Measurements from ENCODE around the gene BTD.
A peak's percentile ranks its signal among the peaks of the same experiment; 100 is the strongest.
"Not testable (repeated sequence)": the region's sequence is repeated elsewhere in the genome, so short reads cannot be mapped to it uniquely, and the experiment has no call there.

BTD gene

DNA sequence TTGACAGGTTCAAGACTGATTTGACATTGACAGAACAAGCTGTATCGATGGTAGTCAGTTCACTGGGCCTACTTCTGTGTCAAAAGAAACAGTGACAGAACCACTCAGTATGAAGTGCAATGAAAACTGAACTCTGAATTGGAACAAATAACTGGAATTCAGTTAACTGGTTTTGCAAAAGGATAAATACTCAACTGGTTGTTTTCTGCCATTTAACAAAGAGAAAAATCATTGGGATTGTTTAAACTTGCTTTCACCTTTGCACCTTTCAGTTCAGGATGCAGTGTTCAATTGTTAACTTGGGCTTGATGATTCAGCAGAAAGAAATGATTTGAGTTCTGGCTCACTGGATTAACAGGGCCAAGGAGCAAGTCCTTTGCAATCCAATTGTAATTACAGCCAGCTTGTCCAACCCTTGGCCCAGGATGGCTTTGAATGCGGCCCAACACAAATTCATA is 4.9 kb downstream of the BTD start:
- no peak for DNase-seq

DNA sequence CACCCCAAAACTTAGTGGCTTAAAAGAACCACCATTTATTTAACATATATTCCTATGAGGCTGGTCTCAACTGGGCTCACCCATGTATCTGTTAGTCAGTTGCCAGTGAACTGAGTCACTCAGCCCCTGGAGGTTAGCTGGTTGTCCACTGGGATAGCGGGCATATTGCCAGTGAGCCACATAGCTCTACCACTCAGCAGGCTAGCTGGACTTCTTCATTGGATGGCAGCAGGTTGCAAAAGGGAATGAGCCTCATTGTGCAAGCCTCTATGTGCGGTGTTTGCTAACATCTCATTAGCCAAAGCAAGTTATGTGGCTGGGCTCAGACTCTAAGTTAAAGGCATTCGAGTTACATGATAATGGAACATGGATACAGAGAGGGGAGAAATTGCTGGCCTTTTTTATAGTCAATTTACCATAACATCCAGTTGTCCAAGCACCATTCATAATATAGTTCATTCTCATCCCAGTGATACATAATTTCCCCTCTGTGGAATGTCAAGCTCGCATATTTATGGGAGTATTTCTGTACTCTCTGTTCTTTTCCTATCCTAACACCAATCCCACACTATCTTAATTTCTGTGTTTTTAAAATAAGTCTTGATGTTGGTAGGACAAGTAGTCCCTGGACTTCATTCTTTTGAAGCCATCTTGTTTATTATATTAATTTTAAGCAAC is 8.7 kb downstream of the BTD start:
- no peak for DNase-seq

DNA sequence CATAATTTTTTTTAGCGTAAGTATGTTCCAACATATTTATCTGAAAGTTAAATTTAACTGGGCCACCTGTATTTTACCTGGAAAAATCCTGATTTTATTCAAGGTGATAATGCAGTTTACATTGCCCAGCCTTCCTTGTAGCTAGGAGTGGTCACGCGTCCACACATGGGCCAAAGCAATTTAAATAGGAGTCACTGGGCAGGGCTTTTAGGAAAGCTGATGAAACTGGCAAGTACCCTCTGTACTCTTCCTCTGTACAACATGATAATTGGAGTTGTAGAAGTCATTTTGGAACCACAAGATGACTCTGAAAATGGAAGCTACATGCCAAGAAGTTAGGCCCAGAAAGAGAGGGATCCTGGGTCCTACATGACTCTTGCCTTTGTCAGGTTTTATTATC is 9.5 kb downstream of the BTD start:
- no peak for DNase-seq

DNA sequence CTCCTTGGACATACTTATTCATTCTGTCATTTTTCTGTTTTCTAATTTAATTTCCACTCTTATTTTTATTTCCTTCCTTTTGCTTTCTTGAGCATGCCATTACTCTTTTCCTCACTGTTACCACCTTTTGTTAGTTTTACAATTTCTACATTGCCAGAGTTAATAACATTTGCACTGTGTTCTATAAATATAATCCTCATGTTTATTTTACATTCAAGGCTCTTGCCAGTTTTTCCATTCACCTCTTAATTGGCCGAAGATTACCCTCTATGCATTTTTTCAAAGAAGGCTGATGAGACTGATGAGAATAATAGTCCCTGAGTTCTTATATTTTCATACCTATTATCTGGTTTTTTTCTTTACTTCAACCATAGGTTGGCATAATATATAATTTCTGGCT is 10.5 kb downstream of the BTD start:
- DNase-seq, result no peak

DNA sequence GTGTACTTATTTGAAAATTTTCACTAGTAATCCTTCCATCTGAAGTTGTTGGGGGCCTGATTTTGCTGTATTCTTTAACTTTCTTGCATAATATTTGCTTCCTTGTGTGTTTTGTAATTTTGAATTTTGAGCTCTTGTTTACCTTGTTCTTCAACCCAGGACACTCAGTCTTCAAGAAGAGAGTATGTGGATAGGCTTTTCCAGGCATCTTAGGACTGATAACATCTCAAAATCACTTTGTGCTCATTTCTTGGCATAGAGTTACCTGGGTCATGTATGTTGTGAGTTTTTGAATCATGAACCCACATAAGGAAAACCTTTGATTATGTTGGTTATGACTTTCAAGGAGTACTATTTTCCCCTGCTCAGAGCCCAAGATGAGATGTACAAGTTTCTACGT is 13.4 kb downstream of the BTD start:
- no peak for DNase-seq

DNA sequence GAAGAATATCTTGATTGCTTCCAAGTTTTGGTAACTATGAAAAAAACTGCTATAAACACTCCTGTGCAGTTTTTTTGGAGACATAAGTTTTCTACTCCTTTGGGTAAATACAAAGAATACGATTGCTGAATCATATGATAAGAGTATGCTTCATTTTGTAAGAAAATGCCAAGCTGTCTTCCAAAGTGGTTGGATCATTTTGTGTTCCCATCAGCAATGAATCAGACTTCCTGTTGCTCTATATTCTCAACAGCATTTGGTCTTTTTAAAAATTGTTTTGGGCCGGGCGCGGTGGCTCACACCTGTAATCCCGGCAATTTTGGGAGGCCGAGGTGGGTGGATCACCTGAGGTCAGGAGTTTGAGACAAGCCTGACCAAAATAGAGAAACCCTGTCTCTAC is 14.5 kb downstream of the BTD start:
- DNase-seq, result no peak

DNA sequence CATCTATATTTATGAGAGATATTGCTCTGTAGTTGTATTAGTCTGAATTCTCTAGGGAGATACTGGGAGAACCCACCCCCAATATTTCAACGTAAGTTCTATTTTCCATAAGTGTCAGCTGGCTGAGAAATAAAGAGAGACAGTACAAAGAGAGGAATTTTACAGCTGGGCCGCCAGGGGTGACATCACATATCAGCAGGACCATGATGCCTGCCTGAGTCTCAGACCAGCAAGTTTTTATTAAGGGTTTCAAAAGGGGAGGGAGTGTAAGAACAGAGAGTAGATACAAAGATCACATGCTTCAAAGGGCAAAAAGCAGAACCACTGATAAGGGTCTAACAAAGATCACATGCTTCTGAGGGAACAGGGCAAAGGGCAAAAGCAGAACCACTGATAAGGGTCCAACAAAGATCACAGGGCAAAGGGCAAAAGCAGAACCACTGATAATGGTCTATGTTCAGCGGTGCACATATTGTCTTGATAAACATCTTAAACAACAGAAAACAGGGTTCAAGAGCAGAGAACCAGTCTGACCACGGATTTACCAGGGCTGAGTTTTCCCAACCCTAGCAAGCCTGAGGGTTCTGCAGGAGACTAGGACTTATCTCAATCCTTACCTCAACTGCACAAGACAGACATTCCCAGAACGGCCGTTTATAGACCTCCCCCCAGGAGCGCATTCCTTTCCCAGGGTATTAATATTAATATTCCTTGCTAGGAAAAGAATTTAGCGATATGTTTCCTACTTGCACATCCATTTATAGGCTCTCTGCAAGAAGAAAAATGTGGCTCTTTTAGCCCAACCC is 18.3 kb downstream of the BTD start:
- not testable (repeated sequence) for DNase-seq

DNA sequence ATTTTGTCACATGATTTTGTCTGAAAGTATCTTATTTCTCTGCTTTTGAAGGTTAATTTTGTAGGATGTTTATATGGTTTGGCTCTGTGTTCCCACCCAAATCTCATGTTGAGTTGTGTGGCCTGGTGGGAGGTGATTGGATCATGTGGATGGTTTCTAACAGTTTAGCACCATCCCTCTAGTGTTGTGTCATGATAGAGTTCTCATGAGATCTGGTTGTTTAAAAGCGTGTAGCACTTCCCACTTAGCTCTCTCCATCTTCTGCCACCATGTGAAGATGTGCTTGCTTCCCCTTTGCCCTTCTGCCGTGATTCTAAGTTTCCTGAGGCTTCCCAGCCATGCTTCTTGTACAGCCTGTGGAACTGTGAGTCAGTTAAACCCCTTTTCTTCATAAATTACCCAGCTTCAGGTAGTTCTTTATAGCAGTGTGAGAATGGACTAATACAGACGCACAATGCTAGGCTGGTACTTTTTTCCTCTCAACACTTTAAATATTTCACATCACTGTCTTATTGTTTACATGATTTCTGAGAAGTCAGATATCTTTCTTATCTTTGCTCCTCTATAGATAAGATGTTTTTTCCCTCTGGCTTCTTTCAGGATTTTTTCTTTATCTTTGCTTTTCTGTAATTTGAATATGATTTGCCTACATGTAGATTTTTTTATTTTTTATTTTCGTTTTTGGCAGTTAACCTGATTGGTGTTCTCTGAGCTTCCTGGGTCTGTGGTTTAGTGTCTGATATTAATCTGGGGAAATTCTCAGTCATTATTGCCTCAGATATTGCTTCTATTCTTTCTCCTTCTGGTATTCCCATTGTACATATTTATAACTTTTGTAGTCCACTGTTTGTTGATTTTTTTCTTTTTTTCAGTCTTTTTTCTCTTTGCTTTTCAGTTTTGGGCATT is 22.2 kb downstream of the BTD start:
- peak; percentile 56 for DNase-seq

DNA sequence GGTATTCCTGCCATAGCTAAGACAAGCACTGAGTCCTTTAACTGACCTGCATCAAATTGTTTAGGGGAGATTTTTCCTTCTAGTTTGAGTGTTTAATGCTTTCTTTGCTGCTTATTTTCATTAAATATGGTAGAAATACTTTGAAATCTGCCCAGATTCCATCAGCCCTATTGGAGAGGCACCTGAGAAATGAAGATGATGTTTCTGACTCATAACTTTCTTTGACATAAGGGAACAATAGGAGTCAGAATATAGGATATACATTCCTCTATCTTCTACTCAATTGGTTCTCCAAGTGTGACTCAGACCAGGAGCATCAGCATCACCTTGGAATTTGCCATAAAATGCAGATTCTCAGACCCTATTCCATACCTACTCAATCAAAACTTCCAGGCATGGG is 27.4 kb downstream of the BTD start:
- DNase-seq, result no peak

DNA sequence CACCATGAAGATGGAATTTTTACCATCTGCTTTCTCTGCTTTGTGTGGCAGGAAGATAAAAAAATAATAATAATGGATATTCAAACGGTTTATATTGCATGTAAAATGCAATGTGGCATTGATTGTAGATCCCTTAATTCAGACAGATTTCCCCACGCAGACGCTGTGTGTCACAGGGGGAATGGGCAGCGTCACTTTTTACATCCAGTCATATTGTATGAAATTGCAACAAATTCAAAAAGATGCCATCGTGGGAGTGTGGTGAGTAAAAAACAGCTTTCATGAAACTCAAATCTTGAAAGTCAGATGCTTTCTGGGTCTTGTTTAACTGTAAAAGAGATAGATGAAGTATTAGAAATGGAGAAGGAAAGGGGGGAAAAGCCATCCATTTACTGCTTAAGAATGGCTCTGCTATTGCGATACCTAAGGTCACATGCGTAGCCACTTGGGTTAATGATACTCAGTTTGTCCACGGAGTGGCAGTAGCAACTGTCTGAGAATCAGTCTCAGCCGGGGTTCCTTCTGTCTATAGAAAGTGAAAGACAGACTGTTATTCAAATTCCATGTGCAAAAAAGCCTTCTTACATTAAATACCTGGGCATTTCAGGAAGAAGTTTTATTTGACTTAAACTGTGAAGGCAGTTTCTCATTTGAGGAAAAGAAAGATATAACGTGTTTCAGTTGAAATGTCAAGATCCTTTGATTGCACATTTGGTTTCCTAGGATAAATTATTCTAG is 28.5 kb downstream of the BTD start:
- DNase-seq, result peak; percentile 67

DNA sequence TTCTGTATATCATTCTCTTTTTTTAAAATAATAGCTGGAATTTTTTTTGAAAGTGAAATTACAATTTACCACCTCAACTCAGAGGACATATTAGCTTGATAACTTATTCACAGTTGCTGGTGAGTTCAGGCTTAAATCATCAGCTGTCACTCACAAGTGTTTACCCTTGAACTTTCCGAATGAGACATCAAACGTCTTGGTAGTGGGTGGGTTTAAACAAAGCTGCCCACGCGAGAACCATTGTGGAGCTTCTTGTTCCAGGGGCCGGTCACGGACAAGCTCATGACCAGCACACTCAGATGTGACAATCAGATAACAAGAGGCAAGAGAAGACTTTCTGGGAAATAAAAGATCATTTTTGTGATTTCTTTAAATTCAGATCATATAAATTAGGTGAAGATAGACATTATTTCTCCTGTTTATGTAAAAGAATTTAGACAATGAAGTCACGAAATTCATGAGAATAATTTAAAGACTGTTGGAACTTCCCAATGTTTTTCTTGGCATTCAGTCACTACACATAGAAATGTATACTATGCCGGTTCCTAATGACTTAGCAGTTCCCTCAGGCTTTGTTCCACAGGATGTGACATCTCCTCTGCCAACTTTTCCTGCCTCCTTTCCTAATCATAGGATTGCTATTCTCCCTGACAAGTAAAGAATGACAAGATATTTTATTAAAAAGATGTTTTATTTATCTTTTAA is 29.3 kb downstream of the BTD start:
- no peak for DNase-seq

DNA sequence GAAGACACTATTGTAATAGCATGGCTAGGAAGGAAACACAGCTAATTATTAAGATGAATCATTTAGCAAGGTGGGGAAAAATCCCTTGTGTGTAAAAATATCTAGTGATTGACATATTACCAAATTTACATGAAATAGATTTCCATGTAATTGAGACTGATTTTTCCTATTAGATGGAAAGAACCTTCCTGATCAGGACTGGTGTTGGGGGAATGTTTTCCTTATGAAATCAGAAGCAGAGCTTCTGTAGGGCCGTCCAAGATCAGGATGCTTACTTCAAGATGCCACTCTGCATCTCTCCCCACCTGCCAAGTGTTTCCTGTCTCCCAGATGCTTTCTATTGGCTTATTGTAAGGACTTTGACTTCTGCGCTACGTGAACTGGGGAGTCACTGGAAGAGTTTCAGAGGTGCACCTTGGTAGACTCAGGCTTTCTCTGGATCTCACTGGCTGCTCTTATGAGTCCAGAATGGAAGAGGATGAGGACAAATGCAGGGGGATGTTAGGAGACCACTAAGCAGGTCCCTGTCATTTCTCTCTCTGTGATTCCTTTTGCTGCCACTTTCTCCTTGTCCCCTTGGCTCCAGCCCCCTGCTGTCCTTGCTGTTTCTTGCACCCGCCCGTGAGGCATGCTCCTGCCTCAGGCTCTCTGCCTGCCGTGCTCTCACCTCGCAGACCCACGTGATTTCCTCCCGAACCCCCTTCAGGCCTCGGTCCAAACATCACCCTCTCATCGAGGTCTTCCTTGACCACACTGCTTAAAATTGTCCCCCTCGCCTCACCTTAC is 30.1 kb downstream of the BTD start:
- no peak for DNase-seq

DNA sequence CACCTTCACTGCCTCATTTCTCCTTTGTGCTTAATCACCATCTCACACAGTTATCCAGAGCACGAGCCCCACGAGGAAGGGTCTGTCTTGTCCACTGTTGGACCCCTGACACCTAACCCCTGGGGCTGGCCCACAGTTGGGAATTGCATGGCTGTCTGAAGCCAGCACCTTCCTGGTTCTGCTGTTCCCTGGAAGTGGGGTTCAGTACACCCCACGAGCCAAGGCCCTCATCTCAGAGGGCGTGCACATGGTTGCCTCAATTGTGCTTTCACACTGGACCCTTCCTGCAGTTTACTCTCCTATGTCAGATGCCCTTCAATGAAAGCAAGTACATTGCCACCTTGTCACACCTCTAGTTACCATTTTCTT is 30.7 kb downstream of the BTD start:
- DNase-seq, result no peak

DNA sequence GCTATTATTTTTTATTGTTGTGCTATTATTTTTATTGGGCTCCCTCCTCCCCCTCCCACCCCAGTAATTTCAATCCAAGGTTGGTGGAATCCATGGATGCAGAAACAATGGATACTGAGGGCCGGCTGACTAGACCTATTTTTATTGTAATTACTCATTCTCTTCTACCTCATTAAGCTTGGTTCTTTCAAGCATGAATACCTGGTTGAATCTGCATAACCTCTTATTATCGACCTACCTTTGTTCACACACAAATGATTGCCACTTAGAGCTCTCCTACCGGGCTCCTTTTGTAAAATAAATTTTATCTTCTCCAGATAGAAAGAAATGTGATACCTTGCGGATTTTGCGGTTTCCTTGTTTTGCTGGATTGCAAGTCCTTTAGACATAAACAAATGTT is 31.6 kb downstream of the BTD start:
- DNase-seq, result no peak

DNA sequence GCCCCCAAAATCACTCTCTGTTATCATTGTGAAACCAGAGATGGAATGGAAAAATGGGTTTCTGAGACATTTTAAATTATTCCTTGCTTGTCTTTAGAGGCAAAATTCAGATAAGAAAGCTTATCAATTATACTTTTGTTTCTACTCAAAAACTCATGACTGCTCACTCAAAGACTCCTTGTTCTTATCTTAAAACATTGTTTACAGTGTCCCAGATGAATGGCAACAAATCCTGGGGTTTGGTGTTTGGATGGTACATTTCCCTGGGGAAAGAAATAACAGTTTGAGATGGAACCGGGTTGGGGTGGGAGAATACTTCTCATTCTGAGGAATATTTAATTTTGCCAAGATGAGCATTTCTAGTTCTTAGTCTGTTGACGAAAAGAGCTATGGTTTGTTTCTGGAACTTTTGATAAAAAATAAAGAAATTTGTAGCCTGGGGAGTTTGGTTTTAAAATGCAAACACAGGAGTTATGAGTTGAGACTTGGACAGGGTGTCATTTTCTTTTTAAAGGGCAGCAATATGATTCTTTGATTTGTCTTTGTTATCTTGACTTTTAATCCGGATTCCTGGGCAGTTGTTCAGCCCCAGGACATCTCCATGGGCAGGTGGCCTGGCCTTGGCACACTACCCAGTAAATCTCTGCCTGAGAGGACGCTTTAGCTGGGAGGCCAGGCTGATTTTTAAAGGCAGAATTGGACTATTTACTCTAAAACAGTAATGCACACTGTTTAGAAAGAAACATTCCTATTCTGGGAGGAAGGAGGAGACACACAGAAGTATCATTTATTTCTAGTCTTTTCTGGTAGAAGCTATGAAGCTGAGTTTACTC is 32.4 kb downstream of the BTD start:
- DNase-seq, result no peak

DNA sequence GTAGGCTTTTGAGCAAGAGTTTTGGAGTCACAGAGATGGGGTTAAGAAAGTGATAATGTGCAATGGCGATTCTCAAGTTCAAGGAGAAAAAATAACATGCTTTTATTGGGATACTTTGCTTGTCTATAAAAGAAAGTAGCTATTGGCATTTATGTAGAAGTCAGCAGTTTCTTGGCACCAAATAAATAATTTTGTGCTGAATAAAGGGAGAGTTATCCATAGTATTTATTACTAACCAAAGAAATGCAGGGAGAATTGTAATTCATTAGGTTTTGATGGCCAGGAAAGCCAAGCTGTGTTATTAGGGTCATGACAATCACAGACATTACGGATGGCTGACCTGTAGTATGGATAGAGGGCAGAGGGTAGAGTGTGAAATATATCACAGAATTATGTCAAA is 33.1 kb downstream of the BTD start:
- DNase-seq, result no peak

DNA sequence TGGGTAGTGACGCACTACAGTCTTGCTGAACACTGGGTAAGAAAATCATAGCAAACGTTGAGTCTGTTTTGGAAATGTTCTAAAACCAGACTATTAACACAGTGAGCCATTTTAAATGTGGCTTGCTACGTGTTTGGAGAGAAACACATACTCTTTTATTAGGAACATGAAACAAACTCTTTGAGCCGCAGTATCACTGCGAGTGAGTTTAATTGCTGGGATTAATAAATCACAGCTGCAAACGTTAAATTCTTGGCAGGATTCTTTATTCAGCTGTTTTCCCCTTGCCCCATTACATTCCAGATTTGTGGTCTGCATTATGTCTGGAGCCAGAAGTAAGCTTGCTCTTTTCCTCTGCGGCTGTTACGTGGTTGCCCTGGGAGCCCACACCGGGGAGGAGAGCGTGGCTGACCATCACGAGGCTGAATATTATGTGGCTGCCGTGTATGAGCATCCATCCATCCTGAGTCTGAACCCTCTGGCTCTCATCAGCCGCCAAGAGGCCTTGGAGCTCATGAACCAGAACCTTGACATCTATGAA is 33.6 kb downstream of the BTD start:
- no peak for DNase-seq

DNA sequence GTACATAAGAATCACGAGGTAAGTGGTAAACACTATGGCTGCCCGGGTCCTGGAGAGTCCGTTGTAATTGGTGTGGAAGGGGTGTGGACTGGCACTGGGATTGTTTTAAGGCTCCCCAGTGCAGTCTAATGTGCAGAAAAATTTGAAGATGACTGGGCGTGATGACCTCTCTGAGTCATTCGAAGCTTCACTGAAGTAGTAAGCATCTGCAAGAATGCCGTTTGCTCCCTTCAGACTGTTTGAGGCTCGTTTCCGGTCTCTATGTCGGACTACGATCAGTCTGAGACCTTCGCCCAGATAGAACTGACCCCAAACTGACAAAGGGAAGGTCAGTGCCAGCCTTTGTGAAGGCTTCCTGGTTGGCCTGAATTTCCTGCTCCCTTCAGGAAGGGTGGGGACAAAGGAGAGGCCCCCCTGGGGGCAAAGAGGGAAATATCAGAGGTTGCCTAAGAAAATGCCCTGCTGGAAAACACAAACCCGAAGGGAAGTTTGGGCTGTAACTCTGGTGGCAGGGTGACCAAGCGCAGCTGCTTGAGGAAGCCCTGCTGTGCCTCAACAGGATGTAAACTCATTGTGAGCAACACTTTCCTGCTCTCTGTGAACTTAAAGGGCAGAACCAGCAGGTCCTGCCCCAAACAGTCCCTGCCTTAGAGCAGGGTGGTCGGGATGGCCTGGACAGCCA is 34.6 kb downstream of the BTD start:
- no peak for DNase-seq

Data from central memory CD4-positive, alpha-beta T cell (primary cell).